HepG2 (cell line): ENCODE data around the gene PRPSAP1. TPM values are rescaled to one million over a fixed set of nuclear protein-coding genes. Genes with fewer than 3 reads are reported as not detected.

Source experiments
- ATM ChIP-seq: fragments of 450-650 bp; IDR thresholded peaks from 2 replicates; pipeline ENCODE4 v1.7.1; 2017; ENCODE audit warnings: mild to moderate bottlenecking, borderline replicate concordance
- CEBPB ChIP-seq: IDR thresholded peaks from 2 replicates; pipeline ENCODE4 v1.6.1; 2011; ENCODE audit warnings: low read depth, low read length, improper control_type of control experiment, borderline replicate concordance
- GPN1 ChIP-seq: sonication (generic); formaldehyde crosslinking; IDR thresholded peaks from 2 replicates; pipeline ENCODE4 v1.5.1; 2020; ENCODE audit warnings: missing genetic modification reagents, borderline replicate concordance
- MAFK ChIP-seq, 2 experiments: IDR thresholded peaks in 1 of 2; conservative IDR thresholded peaks in 1 of 2; 2 replicates each; pipeline ENCODE4 v1.6.1; 2011; ENCODE audit warnings: improper control_type of control experiment in 2 of 2, low read length in 2 of 2
- NFE2L2 ChIP-seq: fragments of 150-350 bp; IDR thresholded peaks from 2 replicates; pipeline ENCODE4 v1.6.1; 2014; ENCODE audit warnings: low read length
- RXRB ChIP-seq: IDR thresholded peaks from 2 replicates; pipeline ENCODE4 v1.6.1; 2016; ENCODE audit warnings: borderline replicate concordance, missing genetic modification reagents, missing compliant biosample characterization
- SCMH1 ChIP-seq: sonication (generic); formaldehyde crosslinking; IDR thresholded peaks from 2 replicates; pipeline ENCODE4 v1.9.0; 2021; ENCODE audit warnings: missing genetic modification reagents, mild to moderate bottlenecking, borderline replicate concordance
- SNAPC2 ChIP-seq: sonication (generic); formaldehyde crosslinking; IDR thresholded peaks from 2 replicates; pipeline ENCODE4 v1.8.1; 2022; ENCODE audit warnings: mild to moderate bottlenecking, missing genetic modification reagents
- ZMYM2 ChIP-seq: sonication (generic); formaldehyde crosslinking; IDR thresholded peaks from 2 replicates; pipeline ENCODE4 v1.8.0; 2022; ENCODE audit warnings: mild to moderate bottlenecking, missing genetic modification reagents
- ZNF615 ChIP-seq: sonication (generic); formaldehyde crosslinking; IDR thresholded peaks from 2 replicates; pipeline ENCODE4 v1.5.0; 2020; ENCODE audit warnings: mild to moderate bottlenecking, missing genetic modification reagents, borderline replicate concordance
- ZNF891 ChIP-seq: sonication (generic); formaldehyde crosslinking; IDR thresholded peaks from 2 replicates; pipeline ENCODE4 v1.5.0; 2020; ENCODE audit warnings: mild to moderate bottlenecking, missing genetic modification reagents
- polyA plus RNA-seq, 8 experiments: library from polyadenylated mRNA; depleted of rRNA in 3 of 8; stranded (reverse) in 7 of 8; unstranded in 1 of 8; fragments of >200 nt; fragmentation: Illumina TruSeq in 4 of 8; extraction: Trizol in 4 of 8; gene quantifications; 2 replicates each; pipeline versions ENCODE4 v1.2.1 to v1.2.3, GENCODE V29; 2011 to 2016; ENCODE audit warnings: low read depth in 4 of 8, missing spikeins in 1 of 8, mixed read lengths in 1 of 8; ENCODE audit not compliant: insufficient read depth in 1 of 8
- total RNA-seq, 5 experiments: library from RNA; depleted of rRNA; stranded (reverse); fragments of >200 nt; fragmentation: Illumina TruSeq; extraction: Trizol; gene quantifications; 2 replicates each; pipeline ENCODE4 v1.2.3, GENCODE V29; 2016; ENCODE audit warnings: low read depth in 1 of 5
- TF ChIP-seq, protein P1 (sequence below): sonication (generic); formaldehyde crosslinking; IDR thresholded peaks from 2 replicates; pipeline ENCODE4 v1.4.0; 2020; ENCODE audit warnings: missing genetic modification reagents
- TF ChIP-seq, protein P2 (sequence below): sonication (generic); formaldehyde crosslinking; IDR thresholded peaks from 2 replicates; pipeline ENCODE4 v1.4.0; 2020; ENCODE audit warnings: missing genetic modification reagents, mild to moderate bottlenecking, borderline replicate concordance
- TF ChIP-seq, protein P3 (sequence below): sonication (generic); formaldehyde crosslinking; IDR thresholded peaks from 2 replicates; pipeline ENCODE4 v1.4.0; 2020; ENCODE audit warnings: missing genetic modification reagents
- TF ChIP-seq, protein P4 (sequence below): IDR thresholded peaks from 2 replicates; pipeline ENCODE4 v1.6.1; 2016; ENCODE audit warnings: low read depth, borderline replicate concordance
- TF ChIP-seq, protein P5 (sequence below): sonication (generic); formaldehyde crosslinking; conservative IDR thresholded peaks from 2 replicates; pipeline ENCODE4 v1.8.0; 2022; ENCODE audit warnings: mild to moderate bottlenecking, moderate library complexity, missing genetic modification reagents

PRPSAP1 gene
- total and polyA plus RNA-seq, 2 of the 13 experiments (the other 11 are each of a cell fraction or from before 2014, with no cell fraction given), result 91.1 to 314 TPM

DNA sequence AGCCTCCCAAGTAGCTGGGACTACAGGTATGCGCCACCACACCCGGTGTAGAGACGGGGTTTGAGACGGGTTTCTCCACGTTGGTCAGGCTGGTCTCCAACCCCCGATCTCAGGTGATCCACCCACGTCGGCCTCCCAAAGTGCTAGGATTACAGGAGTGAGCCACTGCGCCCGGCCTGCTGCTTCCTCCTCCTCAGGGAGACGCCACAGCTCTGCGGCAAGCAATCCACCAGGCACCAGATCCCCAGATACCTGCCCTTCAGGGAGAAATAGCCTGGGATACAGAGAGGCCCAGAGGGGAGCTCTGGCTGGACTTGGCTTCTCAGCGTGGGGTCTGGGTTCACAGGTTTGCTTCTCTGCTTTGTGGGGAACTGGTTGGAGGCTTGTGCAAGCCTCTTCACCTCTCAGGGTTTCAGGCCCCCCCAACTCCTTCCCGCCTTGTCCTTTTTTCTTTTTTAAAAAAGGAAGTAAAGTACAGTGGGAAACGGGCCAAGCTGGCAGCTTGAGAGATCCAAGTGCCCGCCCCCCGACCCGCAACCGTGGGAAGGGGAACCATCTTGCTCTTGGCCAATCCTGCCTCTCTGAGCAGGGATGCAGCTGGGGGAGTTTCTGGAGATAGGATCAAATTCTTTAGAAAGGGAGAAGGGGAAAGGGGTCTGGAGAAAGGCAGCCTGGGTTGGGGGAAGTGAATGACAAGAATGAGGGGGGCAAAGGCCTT is 28.1 kb upstream of the PRPSAP1 start (continued):
- TF ChIP-seq, protein P1, sequence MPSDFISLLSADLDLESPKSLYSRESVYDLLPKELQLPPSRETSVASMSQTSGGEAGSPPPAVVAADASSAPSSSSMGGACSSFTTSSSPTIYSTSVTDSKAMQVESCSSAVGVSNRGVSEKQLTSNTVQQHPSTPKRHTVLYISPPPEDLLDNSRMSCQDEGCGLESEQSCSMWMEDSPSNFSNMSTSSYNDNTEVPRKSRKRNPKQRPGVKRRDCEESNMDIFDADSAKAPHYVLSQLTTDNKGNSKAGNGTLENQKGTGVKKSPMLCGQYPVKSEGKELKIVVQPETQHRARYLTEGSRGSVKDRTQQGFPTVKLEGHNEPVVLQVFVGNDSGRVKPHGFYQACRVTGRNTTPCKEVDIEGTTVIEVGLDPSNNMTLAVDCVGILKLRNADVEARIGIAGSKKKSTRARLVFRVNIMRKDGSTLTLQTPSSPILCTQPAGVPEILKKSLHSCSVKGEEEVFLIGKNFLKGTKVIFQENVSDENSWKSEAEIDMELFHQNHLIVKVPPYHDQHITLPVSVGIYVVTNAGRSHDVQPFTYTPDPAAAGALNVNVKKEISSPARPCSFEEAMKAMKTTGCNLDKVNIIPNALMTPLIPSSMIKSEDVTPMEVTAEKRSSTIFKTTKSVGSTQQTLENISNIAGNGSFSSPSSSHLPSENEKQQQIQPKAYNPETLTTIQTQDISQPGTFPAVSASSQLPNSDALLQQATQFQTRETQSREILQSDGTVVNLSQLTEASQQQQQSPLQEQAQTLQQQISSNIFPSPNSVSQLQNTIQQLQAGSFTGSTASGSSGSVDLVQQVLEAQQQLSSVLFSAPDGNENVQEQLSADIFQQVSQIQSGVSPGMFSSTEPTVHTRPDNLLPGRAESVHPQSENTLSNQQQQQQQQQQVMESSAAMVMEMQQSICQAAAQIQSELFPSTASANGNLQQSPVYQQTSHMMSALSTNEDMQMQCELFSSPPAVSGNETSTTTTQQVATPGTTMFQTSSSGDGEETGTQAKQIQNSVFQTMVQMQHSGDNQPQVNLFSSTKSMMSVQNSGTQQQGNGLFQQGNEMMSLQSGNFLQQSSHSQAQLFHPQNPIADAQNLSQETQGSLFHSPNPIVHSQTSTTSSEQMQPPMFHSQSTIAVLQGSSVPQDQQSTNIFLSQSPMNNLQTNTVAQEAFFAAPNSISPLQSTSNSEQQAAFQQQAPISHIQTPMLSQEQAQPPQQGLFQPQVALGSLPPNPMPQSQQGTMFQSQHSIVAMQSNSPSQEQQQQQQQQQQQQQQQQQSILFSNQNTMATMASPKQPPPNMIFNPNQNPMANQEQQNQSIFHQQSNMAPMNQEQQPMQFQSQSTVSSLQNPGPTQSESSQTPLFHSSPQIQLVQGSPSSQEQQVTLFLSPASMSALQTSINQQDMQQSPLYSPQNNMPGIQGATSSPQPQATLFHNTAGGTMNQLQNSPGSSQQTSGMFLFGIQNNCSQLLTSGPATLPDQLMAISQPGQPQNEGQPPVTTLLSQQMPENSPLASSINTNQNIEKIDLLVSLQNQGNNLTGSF, result no peak
- TF ChIP-seq NFE2L2 (no peak), GPN1 (CRISPR knock-in tag) (no peak), ZNF615 (CRISPR knock-in tag) (0 out of 2 replicates have a peak, but pooled peaks have one; percentile 8), ATM (no peak), CEBPB (peak; percentile 44; the same call in 1 of the 2 replicates), ZMYM2 (CRISPR knock-in tag) (no peak), MAFK (conservative IDR thresholded peaks at IDR 0.05 in 1 of 2, IDR thresholded peaks at IDR 0.05 in 1 of 2; ENCODE audit: low read length in 2 of 2) (no peak), ZNF891 (CRISPR knock-in tag) (0 out of 2 replicates have a peak, but pooled peaks have one; percentile 20), SCMH1 (CRISPR knock-in tag) (no peak), RXRB (CRISPR knock-in tag) (no peak), SNAPC2 (CRISPR knock-in tag) (no peak; the same call in 1 of the 2 replicates)
- TF ChIP-seq, protein P2, sequence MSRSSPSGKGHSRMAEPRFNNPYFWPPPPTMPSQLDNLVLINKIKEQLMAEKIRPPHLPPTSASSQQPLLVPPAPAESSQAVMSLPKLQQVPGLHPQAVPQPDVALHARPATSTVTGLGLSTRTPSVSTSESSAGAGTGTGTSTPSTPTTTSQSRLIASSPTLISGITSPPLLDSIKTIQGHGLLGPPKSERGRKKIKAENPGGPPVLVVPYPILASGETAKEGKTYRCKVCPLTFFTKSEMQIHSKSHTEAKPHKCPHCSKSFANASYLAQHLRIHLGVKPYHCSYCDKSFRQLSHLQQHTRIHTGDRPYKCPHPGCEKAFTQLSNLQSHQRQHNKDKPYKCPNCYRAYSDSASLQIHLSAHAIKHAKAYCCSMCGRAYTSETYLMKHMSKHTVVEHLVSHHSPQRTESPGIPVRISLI (CRISPR knock-in tag), result no peak
- TF ChIP-seq, protein P3, sequence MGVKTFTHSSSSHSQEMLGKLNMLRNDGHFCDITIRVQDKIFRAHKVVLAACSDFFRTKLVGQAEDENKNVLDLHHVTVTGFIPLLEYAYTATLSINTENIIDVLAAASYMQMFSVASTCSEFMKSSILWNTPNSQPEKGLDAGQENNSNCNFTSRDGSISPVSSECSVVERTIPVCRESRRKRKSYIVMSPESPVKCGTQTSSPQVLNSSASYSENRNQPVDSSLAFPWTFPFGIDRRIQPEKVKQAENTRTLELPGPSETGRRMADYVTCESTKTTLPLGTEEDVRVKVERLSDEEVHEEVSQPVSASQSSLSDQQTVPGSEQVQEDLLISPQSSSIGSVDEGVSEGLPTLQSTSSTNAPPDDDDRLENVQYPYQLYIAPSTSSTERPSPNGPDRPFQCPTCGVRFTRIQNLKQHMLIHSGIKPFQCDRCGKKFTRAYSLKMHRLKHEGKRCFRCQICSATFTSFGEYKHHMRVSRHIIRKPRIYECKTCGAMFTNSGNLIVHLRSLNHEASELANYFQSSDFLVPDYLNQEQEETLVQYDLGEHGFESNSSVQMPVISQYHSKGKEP (CRISPR knock-in tag), result no peak
- TF ChIP-seq, protein P4, sequence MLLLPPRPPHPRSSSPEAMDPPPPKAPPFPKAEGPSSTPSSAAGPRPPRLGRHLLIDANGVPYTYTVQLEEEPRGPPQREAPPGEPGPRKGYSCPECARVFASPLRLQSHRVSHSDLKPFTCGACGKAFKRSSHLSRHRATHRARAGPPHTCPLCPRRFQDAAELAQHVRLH (CRISPR knock-in tag), result peak; percentile 43; the same call in 1 of the 2 replicates
- TF ChIP-seq, protein P5, sequence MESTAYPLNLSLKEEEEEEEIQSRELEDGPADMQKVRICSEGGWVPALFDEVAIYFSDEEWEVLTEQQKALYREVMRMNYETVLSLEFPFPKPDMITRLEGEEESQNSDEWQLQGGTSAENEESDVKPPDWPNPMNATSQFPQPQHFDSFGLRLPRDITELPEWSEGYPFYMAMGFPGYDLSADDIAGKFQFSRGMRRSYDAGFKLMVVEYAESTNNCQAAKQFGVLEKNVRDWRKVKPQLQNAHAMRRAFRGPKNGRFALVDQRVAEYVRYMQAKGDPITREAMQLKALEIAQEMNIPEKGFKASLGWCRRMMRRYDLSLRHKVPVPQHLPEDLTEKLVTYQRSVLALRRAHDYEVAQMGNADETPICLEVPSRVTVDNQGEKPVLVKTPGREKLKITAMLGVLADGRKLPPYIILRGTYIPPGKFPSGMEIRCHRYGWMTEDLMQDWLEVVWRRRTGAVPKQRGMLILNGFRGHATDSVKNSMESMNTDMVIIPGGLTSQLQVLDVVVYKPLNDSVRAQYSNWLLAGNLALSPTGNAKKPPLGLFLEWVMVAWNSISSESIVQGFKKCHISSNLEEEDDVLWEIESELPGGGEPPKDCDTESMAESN, result no peak
